SK-N-SH treated with all-trans-retinoic acid at 6 μM for 48 hours (cell line): ENCODE results near the gene FOSL2.

Experiments used
- ATAC-seq: fragments of 200-7000 bp; cut with Tn5 transposase; 3 replicates; pipeline ENCODE4 v1.9.1; 2020; ENCODE audit warnings: mild to moderate bottlenecking, moderate library complexity
- ARNTL ChIP-seq: fragments of 450-650 bp; formaldehyde crosslinking; IDR thresholded peaks from 2 replicates; pipeline ENCODE4 v1.5.0; 2020; ENCODE audit warnings: low read depth, mild to moderate bottlenecking, moderate library complexity, borderline replicate concordance
- BACH2 ChIP-seq: fragments of 250-450 bp; sonication (Bioruptor Pico); IDR thresholded peaks from 2 replicates; pipeline ENCODE4 v1.9.0; 2021; ENCODE audit warnings: mild to moderate bottlenecking, borderline replicate concordance
- CREB5 ChIP-seq: fragments of 250-450 bp; sonication (Bioruptor Pico); IDR thresholded peaks from 2 replicates; pipeline ENCODE4 v1.5.1; 2020; ENCODE audit warnings: low read depth, mild to moderate bottlenecking, moderate library complexity
- CSDC2 ChIP-seq: fragments of 250-450 bp; sonication (Bioruptor Pico); IDR thresholded peaks from 2 replicates; pipeline ENCODE4 v1.5.0; 2020; ENCODE audit warnings: mild to moderate bottlenecking, moderate library complexity
- ESRRG ChIP-seq: fragments of 250-450 bp; sonication (Bioruptor Pico); IDR thresholded peaks from 2 replicates; pipeline ENCODE4 v1.6.1; 2021; ENCODE audit warnings: mild to moderate bottlenecking
- GLIS3 ChIP-seq: fragments of 250-450 bp; sonication (Bioruptor Pico); IDR thresholded peaks from 2 replicates; pipeline ENCODE4 v1.5.0; 2020; ENCODE audit warnings: mild to moderate bottlenecking, moderate library complexity
- ISL1 ChIP-seq: fragments of 250-450 bp; sonication (Bioruptor Pico); IDR thresholded peaks from 2 replicates; pipeline ENCODE4 v2.1.2; 2022; ENCODE audit warnings: mild to moderate bottlenecking, moderate library complexity
- OSR1 ChIP-seq: fragments of 250-450 bp; sonication (Bioruptor Pico); IDR thresholded peaks from 2 replicates; pipeline ENCODE4 v1.8.0; 2022; ENCODE audit warnings: moderate library complexity, mild to moderate bottlenecking, inconsistent platforms
- PATZ1 ChIP-seq: fragments of 250-450 bp; sonication (Bioruptor Pico); IDR thresholded peaks from 2 replicates; pipeline ENCODE4 v1.8.0; 2020; ENCODE audit warnings: mild to moderate bottlenecking, moderate library complexity, borderline replicate concordance
- POU6F1 ChIP-seq: fragments of 250-450 bp; sonication (Bioruptor Pico); IDR thresholded peaks from 2 replicates; pipeline ENCODE4 v1.8.0; 2021; ENCODE audit warnings: low read depth, mild to moderate bottlenecking, moderate library complexity, borderline replicate concordance
- PPARA ChIP-seq: fragments of 250-450 bp; sonication (Bioruptor Pico); IDR thresholded peaks from 2 replicates; pipeline ENCODE4 v1.5.0; 2020; ENCODE audit warnings: mild to moderate bottlenecking, borderline replicate concordance
- RARB ChIP-seq: fragments of 250-450 bp; sonication (Bioruptor Pico); IDR thresholded peaks from 2 replicates; pipeline ENCODE4 v1.8.0; 2021; ENCODE audit warnings: mild to moderate bottlenecking, moderate library complexity
- SNAI2 ChIP-seq: fragments of 250-450 bp; sonication (Bioruptor Pico); IDR thresholded peaks from 2 replicates; pipeline ENCODE4 v1.5.0; 2020; ENCODE audit warnings: mild to moderate bottlenecking, moderate library complexity
- TCF4 ChIP-seq: fragments of 250-450 bp; sonication (Bioruptor Pico); IDR thresholded peaks from 2 replicates; pipeline ENCODE4 v1.8.0; 2021; ENCODE audit warnings: mild to moderate bottlenecking, moderate library complexity, borderline replicate concordance
- TOX ChIP-seq: fragments of 250-450 bp; sonication (Bioruptor Pico); IDR thresholded peaks from 2 replicates; pipeline ENCODE4 v1.8.0; 2021; ENCODE audit warnings: mild to moderate bottlenecking, moderate library complexity, borderline replicate concordance
- TSHZ2 ChIP-seq: fragments of 250-450 bp; sonication (Bioruptor Pico); IDR thresholded peaks from 2 replicates; pipeline ENCODE4 v1.5.0; 2020; ENCODE audit warnings: mild to moderate bottlenecking, moderate library complexity
- ZFP3 ChIP-seq: fragments of 250-450 bp; sonication (Bioruptor Pico); IDR thresholded peaks from 2 replicates; pipeline ENCODE4 v1.5.0; 2020; ENCODE audit warnings: mild to moderate bottlenecking, moderate library complexity
- ZFP30 ChIP-seq: fragments of 450-650 bp; formaldehyde crosslinking; IDR thresholded peaks from 2 replicates; pipeline ENCODE4 v1.5.0; 2022; ENCODE audit warnings: mild to moderate bottlenecking, moderate library complexity
- ZNF565 ChIP-seq: fragments of 450-650 bp; formaldehyde crosslinking; conservative IDR thresholded peaks from 2 replicates; pipeline ENCODE4 v1.5.0; 2020; ENCODE audit warnings: low read depth, mild to moderate bottlenecking, moderate library complexity
- ZNF70 ChIP-seq: fragments of 450-650 bp; formaldehyde crosslinking; IDR thresholded peaks from 2 replicates; pipeline ENCODE4 v1.5.0; 2020; ENCODE audit warnings: mild to moderate bottlenecking, moderate library complexity
- ZNF8 ChIP-seq: fragments of 450-650 bp; formaldehyde crosslinking; IDR thresholded peaks from 2 replicates; pipeline ENCODE4 v1.5.0; 2020; ENCODE audit warnings: mild to moderate bottlenecking, moderate library complexity

FOSL2 gene

GRCh38 chr2:28400921-28401320 lies 8.3 kb downstream of the FOSL2 start:
- ATAC-seq, result no peak
- no peak for TF ChIP-seq TCF4 (CRISPR knock-in tag)
- no peak for TF ChIP-seq RARB
- no peak for TF ChIP-seq PPARA
- TF ChIP-seq GLIS3 (CRISPR knock-in tag), result no peak
- no peak for TF ChIP-seq ZFP3 (CRISPR knock-in tag)
- no peak for TF ChIP-seq TOX (CRISPR knock-in tag)
- TF ChIP-seq SNAI2, result no peak
- TF ChIP-seq ESRRG, result no peak
- no peak for TF ChIP-seq TSHZ2 (CRISPR knock-in tag)
- no peak for TF ChIP-seq ZNF8
- TF ChIP-seq ZFP30 (CRISPR knock-in tag), result no peak
- no peak for TF ChIP-seq CSDC2 (CRISPR knock-in tag)
- TF ChIP-seq ZNF70 (CRISPR knock-in tag), result no peak
- TF ChIP-seq OSR1 (CRISPR knock-in tag), result no peak
- TF ChIP-seq CREB5, result no peak
- no peak for TF ChIP-seq ISL1 (CRISPR knock-in tag)
- TF ChIP-seq PATZ1 (CRISPR knock-in tag), result no peak
- TF ChIP-seq POU6F1 (CRISPR knock-in tag), result no peak
- TF ChIP-seq ARNTL (CRISPR knock-in tag), result no peak
- no peak for TF ChIP-seq BACH2 (CRISPR knock-in tag)
- TF ChIP-seq, all 23 proteins: peak for 0

- no peak for TF ChIP-seq ISL1 (CRISPR knock-in tag)
- TF ChIP-seq PATZ1 (CRISPR knock-in tag), result no peak
- no peak for TF ChIP-seq ARNTL (CRISPR knock-in tag)
- TF ChIP-seq ZNF565 (CRISPR knock-in tag), result no peak
- no peak for TF ChIP-seq PPARA
- TF ChIP-seq TOX (CRISPR knock-in tag), result no peak
- TF ChIP-seq ZNF70 (CRISPR knock-in tag), result no peak
- TF ChIP-seq ZFP3 (CRISPR knock-in tag), result no peak
- TF ChIP-seq TSHZ2 (CRISPR knock-in tag), result no peak
- TF ChIP-seq POU6F1 (CRISPR knock-in tag), result no peak
- ATAC-seq, result no peak
These were observed 8.8 kb downstream of the FOSL2 start for GRCh38 chr2:28401411-28401810.
